Thymus (tissue), 2 donors: ENCODE data around the gene SYT5. TPM values are rescaled to one million over a fixed set of nuclear protein-coding genes. Genes with fewer than 3 reads are reported as not detected.

Experiments used
- polyA plus RNA-seq: library from polyadenylated mRNA; stranded (reverse); fragments of 200-250 nt; gene quantifications from one replicate; pipeline ENCODE4 v1.2.3, GENCODE V29; 2013
- total RNA-seq: library from RNA; stranded (reverse); fragments of 120-200 nt; gene quantifications from one replicate; pipeline ENCODE4 v1.2.4, GENCODE V29; 2013
- donor health status: healthy.

SYT5 gene
- total and polyA plus RNA-seq, 2 donors: 0.24 to 0.32 TPM

Other genes starting within 250 kb of the SYT5 start
- 0.19 TPM for gene NLRP7, start 232.8 kb downstream of the SYT5 start, total RNA-seq
- 0.18 TPM for gene NLRP7, start 232.8 kb downstream of the SYT5 start, polyA plus RNA-seq
- gene NLRP2, start 213.9 kb downstream of the SYT5 start, total RNA-seq: 9.8 TPM
- gene NLRP2, start 213.9 kb downstream of the SYT5 start, polyA plus RNA-seq: 9.2 TPM
- not detected for gene GP6, start 142.0 kb downstream of the SYT5 start, total RNA-seq
- gene GP6, start 142.0 kb downstream of the SYT5 start, polyA plus RNA-seq: 0.16 TPM
- 6.2 TPM for gene RDH13, start 117.1 kb downstream of the SYT5 start, total RNA-seq
- 6.5 TPM for gene RDH13, start 117.1 kb downstream of the SYT5 start, polyA plus RNA-seq
- gene EPS8L1, start 104.4 kb downstream of the SYT5 start, total RNA-seq: 2.3 TPM
- 26.6 TPM for gene EPS8L1, start 104.4 kb downstream of the SYT5 start, polyA plus RNA-seq
- 42.9 TPM for gene PPP1R12C, start 62.7 kb downstream of the SYT5 start, total RNA-seq
- gene PPP1R12C, start 62.7 kb downstream of the SYT5 start, polyA plus RNA-seq: 194 TPM
- gene TNNT1, start 31.1 kb downstream of the SYT5 start, total RNA-seq: 4.3 TPM
- gene TNNT1, start 31.1 kb downstream of the SYT5 start, polyA plus RNA-seq: 11.9 TPM
- 0.14 TPM for gene TNNI3, start 22.6 kb downstream of the SYT5 start, total RNA-seq
- gene TNNI3, start 22.6 kb downstream of the SYT5 start, polyA plus RNA-seq: 0.75 TPM
- gene DNAAF3, start 13.7 kb downstream of the SYT5 start, total RNA-seq: 0.24 TPM
- gene DNAAF3, start 13.7 kb downstream of the SYT5 start, polyA plus RNA-seq: 0.64 TPM
- gene PTPRH, start 29.2 kb upstream of the SYT5 start, total RNA-seq: 0.28 TPM
- gene PTPRH, start 29.2 kb upstream of the SYT5 start, polyA plus RNA-seq: 0.14 TPM
- 1.7 TPM for gene TMEM86B, start 48.5 kb upstream of the SYT5 start, total RNA-seq
- 39.7 TPM for gene TMEM86B, start 48.5 kb upstream of the SYT5 start, polyA plus RNA-seq
- 36.0 TPM for gene PPP6R1, start 78.7 kb upstream of the SYT5 start, total RNA-seq
- 48.5 TPM for gene PPP6R1, start 78.7 kb upstream of the SYT5 start, polyA plus RNA-seq
- gene HSPBP1, start 99.8 kb upstream of the SYT5 start, total RNA-seq: 16.4 TPM
- 21.8 TPM for gene HSPBP1, start 99.8 kb upstream of the SYT5 start, polyA plus RNA-seq
- gene BRSK1, start 103.7 kb upstream of the SYT5 start, total RNA-seq: 3.1 TPM
- gene BRSK1, start 103.7 kb upstream of the SYT5 start, polyA plus RNA-seq: 2.9 TPM
- gene TMEM150B, start 145.1 kb upstream of the SYT5 start, total RNA-seq: 0.76 TPM
- gene TMEM150B, start 145.1 kb upstream of the SYT5 start, polyA plus RNA-seq: 2.0 TPM
- gene KMT5C, start 159.6 kb upstream of the SYT5 start, total RNA-seq: 7.7 TPM
- gene KMT5C, start 159.6 kb upstream of the SYT5 start, polyA plus RNA-seq: 23.5 TPM
- gene COX6B2, start 174.4 kb upstream of the SYT5 start, total RNA-seq: 2.6 TPM
- gene COX6B2, start 174.4 kb upstream of the SYT5 start, polyA plus RNA-seq: 40.4 TPM
- not detected for gene GARIN5B, start 183.0 kb upstream of the SYT5 start, total RNA-seq
- 0.05 TPM for gene GARIN5B, start 183.0 kb upstream of the SYT5 start, polyA plus RNA-seq
- gene IL11, start 190.2 kb upstream of the SYT5 start, total RNA-seq: 0.38 TPM
- gene IL11, start 190.2 kb upstream of the SYT5 start, polyA plus RNA-seq: 1.5 TPM
- gene TMEM190, start 196.5 kb upstream of the SYT5 start, total RNA-seq: 0.14 TPM
- 3.4 TPM for gene TMEM190, start 196.5 kb upstream of the SYT5 start, polyA plus RNA-seq
- gene TMEM238, start 204.0 kb upstream of the SYT5 start, total RNA-seq: 2.5 TPM
- gene TMEM238, start 204.0 kb upstream of the SYT5 start, polyA plus RNA-seq: 0.23 TPM
- gene RPL28, start 205.6 kb upstream of the SYT5 start, total RNA-seq: 667 TPM
- 2,578 TPM for gene RPL28, start 205.6 kb upstream of the SYT5 start, polyA plus RNA-seq
- gene UBE2S, start 227.5 kb upstream of the SYT5 start, total RNA-seq: 120 TPM
- gene UBE2S, start 227.5 kb upstream of the SYT5 start, polyA plus RNA-seq: 14.6 TPM